Mucosa of descending colon (tissue), 3 donors: ENCODE data around the gene TAOK1. TPM values are rescaled to one million over a fixed set of nuclear protein-coding genes. Genes with fewer than 3 reads are reported as not detected.

Experiments used
- ATAC-seq: fragments of 200-7000 bp; cut with Tn5 transposase; one replicate; pipeline ENCODE4 v1.9.1; 2020; ENCODE audit warnings: mild to moderate bottlenecking, moderate library complexity
- DNase-seq, 3 donors: peaks; one replicate each; pipeline ENCODE4 v3.0.0-alpha.2; 2020
- H3K36me3 ChIP-seq: fragments of 200-600 bp; one replicate; pipeline ENCODE4 v1.8.0; 2021; ENCODE audit warnings: low read depth, mild to moderate bottlenecking
- H3K4me1 ChIP-seq: fragments of 200-600 bp; one replicate; pipeline ENCODE4 v1.8.0; 2021; ENCODE audit warnings: low read depth, mild to moderate bottlenecking
- H3K4me3 ChIP-seq: fragments of 200-600 bp; one replicate; pipeline ENCODE4 v1.8.0; 2021; ENCODE audit warnings: mild to moderate bottlenecking
- H3K9me3 ChIP-seq: fragments of 200-600 bp; one replicate; pipeline ENCODE4 v1.8.0; 2021; ENCODE audit warnings: mild to moderate bottlenecking
- intact Hi-C, 2 donors: fragments of 100-400 bp; cut with DNase I in 1 of 2; cut with micrococcal nuclease in 1 of 2; formaldehyde crosslinking; loops; one replicate each; pipeline versions ENCODE4 v1.11.0 to v1.11.1; 2022; cut with DNase I, micrococcal nuclease
- total RNA-seq, 3 donors: library from RNA; stranded (reverse); fragmentation: NEBNext Ultra II Directional in 2 of 3; extraction: Animal tissue kit (Norgen Biotek cat#: 25700) in 2 of 3; gene quantifications; one replicate each; pipeline versions ENCODE4 v1.2.1 to v1.2.4, GENCODE V29; 2021 to 2023
- TF ChIP-seq, protein P1 (sequence below): fragments of 200-600 bp; IDR thresholded peaks from one replicate; pipeline ENCODE4 v1.8.0; 2022; ENCODE audit warnings: antibody characterized with exemption, mild to moderate bottlenecking
- donor health status: DM: no; HTN: no; CAD: no; lungs with moderate emphysema.
- donor health status: DM: no; HTN: no; CAD: no.
- donor health status: DM: no; HTN: yes; CAD: no.

The TAOK1 gene
- total RNA-seq, 3 donors from 2014 or later: 50.0 to 76.3 (median 52.1) TPM

DNA sequence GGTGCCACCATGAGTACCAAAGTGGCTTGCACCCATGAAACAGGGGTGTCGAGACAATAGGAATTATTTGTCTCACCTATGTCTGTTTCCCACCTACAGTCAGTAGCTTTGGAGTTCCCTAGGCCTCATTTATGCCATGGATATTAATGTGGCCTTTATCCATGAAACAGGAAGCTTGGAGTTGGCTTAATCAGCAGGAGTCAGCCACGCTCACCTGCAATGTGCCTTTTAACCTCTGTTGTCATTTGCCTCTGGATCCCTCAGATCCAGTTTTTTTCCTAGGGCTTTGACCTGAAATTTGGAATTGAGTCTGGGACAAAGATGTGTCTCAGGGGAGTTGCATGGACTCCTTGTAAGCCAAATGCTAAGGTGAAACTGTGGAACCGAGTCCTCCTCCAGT is 44.4 kb downstream of the TAOK1 start:
- intact Hi-C loops: no loop called here
- no peak for ATAC-seq
- TF ChIP-seq, protein P1, sequence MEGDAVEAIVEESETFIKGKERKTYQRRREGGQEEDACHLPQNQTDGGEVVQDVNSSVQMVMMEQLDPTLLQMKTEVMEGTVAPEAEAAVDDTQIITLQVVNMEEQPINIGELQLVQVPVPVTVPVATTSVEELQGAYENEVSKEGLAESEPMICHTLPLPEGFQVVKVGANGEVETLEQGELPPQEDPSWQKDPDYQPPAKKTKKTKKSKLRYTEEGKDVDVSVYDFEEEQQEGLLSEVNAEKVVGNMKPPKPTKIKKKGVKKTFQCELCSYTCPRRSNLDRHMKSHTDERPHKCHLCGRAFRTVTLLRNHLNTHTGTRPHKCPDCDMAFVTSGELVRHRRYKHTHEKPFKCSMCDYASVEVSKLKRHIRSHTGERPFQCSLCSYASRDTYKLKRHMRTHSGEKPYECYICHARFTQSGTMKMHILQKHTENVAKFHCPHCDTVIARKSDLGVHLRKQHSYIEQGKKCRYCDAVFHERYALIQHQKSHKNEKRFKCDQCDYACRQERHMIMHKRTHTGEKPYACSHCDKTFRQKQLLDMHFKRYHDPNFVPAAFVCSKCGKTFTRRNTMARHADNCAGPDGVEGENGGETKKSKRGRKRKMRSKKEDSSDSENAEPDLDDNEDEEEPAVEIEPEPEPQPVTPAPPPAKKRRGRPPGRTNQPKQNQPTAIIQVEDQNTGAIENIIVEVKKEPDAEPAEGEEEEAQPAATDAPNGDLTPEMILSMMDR: no peak

GRCh38 chr17:29442451-29442850 is 52.3 kb downstream of the TAOK1 start:
- intact Hi-C loops: no loop called here
- H3K4me1 ChIP-seq: no peaks in the 10 kb centered on the region

More for the DNA sequence above, 44.4 kb downstream of the TAOK1 start:
- Histone ChIP-seq H3K9me3 (no peaks in the 10 kb centered on the region), H3K4me3 (no peak overlapping the region), H3K36me3 (no peaks in the 10 kb centered on the region), H3K4me1 (no peaks in the 10 kb centered on the region)
- DNase-seq: no peak

GRCh38 chr17:29443041-29443739 is 53.0 kb downstream of the TAOK1 start:
- Histone ChIP-seq H3K36me3 (no peaks in the 10 kb centered on the region), H3K9me3 (no peaks in the 10 kb centered on the region), H3K4me3 (no peak overlapping the region), H3K4me1 (no peaks in the 10 kb centered on the region)
- DNase-seq: no peak
- TF ChIP-seq, protein P1: no peak
- ATAC-seq: no peak
- intact Hi-C loops: no loop called here

More at GRCh38 chr17:29442451-29442850, 52.3 kb downstream of the TAOK1 start:
- H3K36me3 ChIP-seq: no peaks in the 10 kb centered on the region
- DNase-seq (no peak), ATAC-seq (no peak)
- H3K4me3 ChIP-seq: no peak overlapping the region
- no peaks in the 10 kb centered on the region for H3K9me3 ChIP-seq
- TF ChIP-seq, protein P1: no peak

GRCh38 chr17:29444589-29444988 is 54.4 kb downstream of the TAOK1 start:
- no peaks in the 10 kb centered on the region for H3K9me3 ChIP-seq
- TF ChIP-seq, protein P1: no peak
- H3K36me3 ChIP-seq: no peaks in the 10 kb centered on the region
- H3K4me3 ChIP-seq: no peak overlapping the region
- intact Hi-C loops: no loop called here
- DNase-seq: no peak
- ATAC-seq: no peak
- no peaks in the 10 kb centered on the region for H3K4me1 ChIP-seq

GRCh38 chr17:29445844-29446243 is 55.7 kb downstream of the TAOK1 start:
- no peaks in the 10 kb centered on the region for H3K36me3 ChIP-seq
- intact Hi-C loops: no loop called here
- ATAC-seq: no peak
- DNase-seq: no peak
- no peaks in the 10 kb centered on the region for H3K9me3 ChIP-seq
- no peaks in the 10 kb centered on the region for H3K4me1 ChIP-seq
- TF ChIP-seq, protein P1: no peak
- H3K4me3 ChIP-seq: no peak overlapping the region
